Activated B cell treated with CpG ODN at 0.5 μM for 24 hours (primary cell): ENCODE results near the gene PTPRS. TPM values are rescaled to one million over a fixed set of nuclear protein-coding genes. Genes with fewer than 3 reads are reported as not detected.

Source experiments
- ATAC-seq: fragments of 200-7000 bp; cut with Tn5 transposase; one replicate; pipeline ENCODE4 v1.10.0; 2021; ENCODE audit warnings: low read depth, mild to moderate bottlenecking, moderate library complexity
- CTCF ChIA-PET: fragments of 350-600 bp; sonication (Branson Sonifier 250); formaldehyde crosslinking; loops from one replicate; lab custom pipeline; 2021; ENCODE audit warnings: antibody characterized with exemption; lab: Charles Lee
- POLR2A ChIA-PET: fragments of 350-600 bp; sonication (Branson Sonifier 250); formaldehyde crosslinking; loops from one replicate; lab custom pipeline; 2021; ENCODE audit warnings: antibody characterized with exemption; lab: Charles Lee
- DNase-seq: peaks from one replicate; pipeline ENCODE4 v3.0.0; 2022
- H3K27ac Mint-ChIP-seq: one replicate; pipeline ENCODE4 v1.8.0; 2020; ENCODE audit warnings: mixed read lengths
- H3K27me3 Mint-ChIP-seq: one replicate; pipeline ENCODE4 v1.8.0; 2021; ENCODE audit warnings: mixed read lengths
- H3K36me3 Mint-ChIP-seq: one replicate; pipeline ENCODE4 v1.8.0; 2021; ENCODE audit warnings: low read depth, mixed read lengths
- H3K4me1 Mint-ChIP-seq: one replicate; pipeline ENCODE4 v1.8.0; 2021; ENCODE audit warnings: mixed read lengths
- H3K4me3 Mint-ChIP-seq: one replicate; pipeline ENCODE4 v1.8.0; 2020; ENCODE audit warnings: mild to moderate bottlenecking, mixed read lengths
- H3K9me3 Mint-ChIP-seq: one replicate; pipeline ENCODE4 v1.8.0; 2020; ENCODE audit warnings: mixed read lengths
- intact Hi-C: fragments of 100-400 bp; cut with micrococcal nuclease; formaldehyde crosslinking; loops from one replicate; pipeline ENCODE4 v1.15.1; 2024
- total RNA-seq: library from RNA; stranded (reverse); gene quantifications from 2 replicates; pipeline ENCODE4 v1.2.3, GENCODE V29; 2022
- TF ChIP-seq, protein P1 (sequence below): fragments of 200-600 bp; IDR thresholded peaks from one replicate; pipeline ENCODE4 v1.8.0; 2022; ENCODE audit warnings: antibody characterized with exemption, mild to moderate bottlenecking

The PTPRS gene
- total RNA-seq, 1 donor from 2014 or later, result 3.4 TPM

DNA sequence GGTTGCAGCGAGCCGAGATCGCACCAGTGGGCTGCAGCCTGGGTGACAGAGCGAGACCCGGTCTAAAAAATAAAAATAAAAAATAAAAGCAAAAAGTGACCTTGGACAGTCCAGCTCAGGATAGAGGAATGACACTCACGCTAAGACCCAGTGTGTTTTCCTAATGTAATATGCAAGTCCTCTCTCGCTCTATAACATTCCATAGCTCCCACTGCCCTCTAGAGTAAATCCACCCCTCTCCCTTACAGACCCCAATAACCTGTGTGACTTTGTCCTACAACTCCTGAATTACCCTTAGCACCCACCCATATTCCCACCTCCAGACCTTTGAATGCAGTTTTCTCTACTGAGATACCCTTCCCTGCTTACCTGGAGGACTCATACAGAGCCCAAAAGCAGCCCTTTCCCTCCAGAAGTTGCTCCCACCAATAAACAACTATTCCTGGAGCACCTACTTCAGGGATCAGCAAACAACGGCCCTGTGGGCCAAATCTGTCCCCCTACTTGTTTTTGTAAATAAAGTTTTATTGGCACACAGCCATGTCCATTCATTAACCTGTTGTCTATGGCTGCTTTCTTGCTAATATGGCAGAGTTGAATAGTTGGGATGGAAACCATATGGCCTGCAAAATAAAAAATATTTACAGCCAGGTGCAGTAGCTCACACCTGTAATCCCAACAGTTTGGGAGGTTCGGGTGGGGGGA, 39.8 kb upstream of the PTPRS start:
- no peak overlapping the region for H3K27ac Mint-ChIP-seq
- no peak overlapping the region for H3K4me3 Mint-ChIP-seq
- ATAC-seq (no peak), DNase-seq (no peak)
- CTCF ChIA-PET, result no interaction called here
- intact Hi-C loops, result no loop called here
- H3K9me3 Mint-ChIP-seq, result peaks cover 15% of the 10 kb centered on the region
- POLR2A ChIA-PET, result no interaction called here
- TF ChIP-seq, protein P1, sequence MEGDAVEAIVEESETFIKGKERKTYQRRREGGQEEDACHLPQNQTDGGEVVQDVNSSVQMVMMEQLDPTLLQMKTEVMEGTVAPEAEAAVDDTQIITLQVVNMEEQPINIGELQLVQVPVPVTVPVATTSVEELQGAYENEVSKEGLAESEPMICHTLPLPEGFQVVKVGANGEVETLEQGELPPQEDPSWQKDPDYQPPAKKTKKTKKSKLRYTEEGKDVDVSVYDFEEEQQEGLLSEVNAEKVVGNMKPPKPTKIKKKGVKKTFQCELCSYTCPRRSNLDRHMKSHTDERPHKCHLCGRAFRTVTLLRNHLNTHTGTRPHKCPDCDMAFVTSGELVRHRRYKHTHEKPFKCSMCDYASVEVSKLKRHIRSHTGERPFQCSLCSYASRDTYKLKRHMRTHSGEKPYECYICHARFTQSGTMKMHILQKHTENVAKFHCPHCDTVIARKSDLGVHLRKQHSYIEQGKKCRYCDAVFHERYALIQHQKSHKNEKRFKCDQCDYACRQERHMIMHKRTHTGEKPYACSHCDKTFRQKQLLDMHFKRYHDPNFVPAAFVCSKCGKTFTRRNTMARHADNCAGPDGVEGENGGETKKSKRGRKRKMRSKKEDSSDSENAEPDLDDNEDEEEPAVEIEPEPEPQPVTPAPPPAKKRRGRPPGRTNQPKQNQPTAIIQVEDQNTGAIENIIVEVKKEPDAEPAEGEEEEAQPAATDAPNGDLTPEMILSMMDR, result no peak
- H3K27me3 Mint-ChIP-seq, result peaks cover 11% of the 10 kb centered on the region
- no peaks in the 10 kb centered on the region for H3K36me3 Mint-ChIP-seq
- no peaks in the 10 kb centered on the region for H3K4me1 Mint-ChIP-seq

DNA sequence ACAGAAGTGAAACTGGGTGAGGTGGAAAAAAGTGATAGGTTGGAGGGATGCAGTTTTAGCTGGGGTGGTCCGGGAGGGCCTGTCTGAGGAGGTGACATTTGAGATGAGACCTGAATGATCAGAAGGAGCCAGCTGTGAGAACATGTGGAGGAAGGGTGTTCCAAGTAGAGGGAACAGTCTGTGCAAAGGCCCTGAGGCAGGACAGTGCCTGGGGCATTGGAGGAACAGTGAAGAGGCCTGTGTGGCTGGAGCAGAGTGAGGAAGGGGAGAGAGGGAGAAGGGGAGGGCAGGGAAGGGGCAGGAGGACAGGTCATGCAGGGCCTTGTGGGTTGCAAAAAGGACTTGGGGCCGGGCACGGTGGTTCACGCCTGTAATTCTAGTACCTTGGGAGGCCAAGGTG, 36.3 kb upstream of the PTPRS start:
- H3K27ac Mint-ChIP-seq, result no peak overlapping the region
- no peak overlapping the region for H3K4me3 Mint-ChIP-seq
- POLR2A ChIA-PET, result no interaction called here
- peaks cover 11% of the 10 kb centered on the region for H3K9me3 Mint-ChIP-seq
- no peaks in the 10 kb centered on the region for H3K4me1 Mint-ChIP-seq
- TF ChIP-seq, protein P1, result no peak
- no peaks in the 10 kb centered on the region for H3K36me3 Mint-ChIP-seq
- H3K27me3 Mint-ChIP-seq, result peaks cover 7% of the 10 kb centered on the region
- DNase-seq, result no peak
- CTCF ChIA-PET, result no interaction called here
- intact Hi-C loops, result loop anchor here (2.0 kb wide), 1 partner anchor 328 kb away; no protein-coding TSS in a partner anchor
- ATAC-seq, result no peak

DNA sequence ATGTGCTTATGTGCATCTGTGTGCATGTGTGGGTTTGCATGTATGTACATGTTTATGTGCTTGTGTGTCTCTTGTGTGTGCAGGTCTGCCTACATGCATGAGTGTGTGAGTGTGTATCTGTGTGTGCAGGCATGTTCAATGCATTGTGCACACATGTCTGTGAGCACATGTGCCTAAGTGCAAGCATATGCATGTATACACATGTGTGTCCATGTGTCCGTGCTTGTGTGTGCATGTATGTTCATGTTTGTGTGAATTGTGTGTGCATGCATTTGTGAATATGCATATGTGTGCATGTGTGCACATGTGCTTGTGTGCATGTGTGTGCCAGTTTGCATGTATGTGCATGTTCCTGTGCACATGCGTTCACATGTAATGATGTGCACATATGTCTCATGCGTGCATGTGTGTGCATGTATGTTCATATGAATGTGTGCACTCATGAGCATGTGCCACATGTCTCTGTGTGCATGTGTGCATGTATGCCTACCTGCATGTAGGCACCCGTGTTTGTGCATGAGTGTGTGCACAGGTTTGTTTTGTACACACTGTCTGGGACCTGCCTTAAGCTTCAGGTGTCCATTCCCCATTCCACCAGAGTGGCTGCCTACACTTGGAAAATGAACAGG, 32.1 kb upstream of the PTPRS start:
- H3K4me3 Mint-ChIP-seq, result no peak overlapping the region
- no peaks in the 10 kb centered on the region for H3K36me3 Mint-ChIP-seq
- intact Hi-C loops, result no loop called here
- H3K27me3 Mint-ChIP-seq, result no peaks in the 10 kb centered on the region
- H3K27ac Mint-ChIP-seq, result no peak overlapping the region
- no peaks in the 10 kb centered on the region for H3K4me1 Mint-ChIP-seq
- POLR2A ChIA-PET, result no interaction called here
- CTCF ChIA-PET, result no interaction called here
- H3K9me3 Mint-ChIP-seq, result no peaks in the 10 kb centered on the region
- ATAC-seq (no peak), DNase-seq (no peak)
- TF ChIP-seq, protein P1, result no peak

DNA sequence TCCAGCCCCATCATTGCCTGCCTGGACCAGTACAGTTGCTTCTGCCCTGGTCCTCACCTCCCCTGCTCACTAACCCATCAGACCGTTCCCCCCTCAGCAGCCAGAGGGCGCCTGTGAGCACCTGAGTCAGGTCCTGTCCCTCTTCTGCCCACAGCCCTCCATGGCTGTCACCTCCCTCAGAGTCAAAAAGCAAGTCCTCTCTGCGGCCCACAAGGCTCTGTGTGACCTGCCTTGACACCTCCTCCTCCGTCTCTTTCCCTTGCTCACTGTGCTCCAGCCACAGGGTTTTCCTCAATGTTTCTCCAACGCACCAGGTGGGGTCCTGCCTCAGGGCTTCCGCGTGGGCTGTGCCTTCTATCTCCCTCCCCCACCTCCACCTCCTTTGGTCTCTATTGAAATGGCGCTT, 29.4 kb upstream of the PTPRS start:
- Mint-ChIP-seq H3K9me3 (no peaks in the 10 kb centered on the region), H3K27me3 (no peaks in the 10 kb centered on the region), H3K36me3 (no peaks in the 10 kb centered on the region), H3K27ac (no peak overlapping the region), H3K4me3 (no peak overlapping the region), H3K4me1 (no peaks in the 10 kb centered on the region)
- ChIA-PET CTCF (no interaction called here), POLR2A (no interaction called here)
- DNase-seq, result peak; percentile 18
- TF ChIP-seq, protein P1, result no peak
- intact Hi-C loops, result no loop called here
- ATAC-seq, result peak; percentile 42

DNA sequence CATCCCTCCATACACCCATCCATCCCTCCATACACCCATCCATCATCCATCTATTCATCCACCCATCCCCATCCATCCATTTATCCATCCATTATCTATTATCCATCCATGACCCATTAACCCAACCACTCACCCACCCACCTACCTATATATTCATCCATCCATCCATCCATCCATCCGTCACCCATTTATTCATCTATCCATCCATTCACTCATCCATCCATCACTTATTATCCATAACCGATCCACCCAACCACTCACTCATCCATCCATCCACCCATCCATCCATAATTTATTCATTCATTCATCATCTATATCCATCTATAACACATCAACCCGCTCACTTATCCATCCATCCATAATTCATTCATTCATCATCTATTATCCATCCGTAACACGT, 28.7 kb upstream of the PTPRS start:
- Mint-ChIP-seq H3K27ac (no peak overlapping the region), H3K4me1 (no peaks in the 10 kb centered on the region), H3K36me3 (no peaks in the 10 kb centered on the region), H3K4me3 (no peak overlapping the region), H3K9me3 (no peaks in the 10 kb centered on the region), H3K27me3 (peaks cover 3% of the 10 kb centered on the region)
- ATAC-seq, result no peak
- ChIA-PET POLR2A (no interaction called here), CTCF (no interaction called here)
- intact Hi-C loops, result no loop called here
- no peak for DNase-seq
- TF ChIP-seq, protein P1, result no peak
